B cell (primary cell): ENCODE results near the gene HTR2A.

ENCODE experiments used
- EZH2 ChIP-seq: IDR thresholded peaks from 2 replicates; pipeline ENCODE4 v1.6.1; 2012; ENCODE audit warnings: borderline replicate concordance, low read depth, mild to moderate bottlenecking, moderate library complexity, low read length; ENCODE audit not compliant: insufficient read depth, poor library complexity, severe bottlenecking
- TF ChIP-seq, protein P1 (sequence below): fragments of 200-600 bp; IDR thresholded peaks from one replicate; pipeline ENCODE4 v1.8.0; 2022; ENCODE audit warnings: antibody characterized with exemption, mild to moderate bottlenecking

- TF ChIP-seq, protein P1, sequence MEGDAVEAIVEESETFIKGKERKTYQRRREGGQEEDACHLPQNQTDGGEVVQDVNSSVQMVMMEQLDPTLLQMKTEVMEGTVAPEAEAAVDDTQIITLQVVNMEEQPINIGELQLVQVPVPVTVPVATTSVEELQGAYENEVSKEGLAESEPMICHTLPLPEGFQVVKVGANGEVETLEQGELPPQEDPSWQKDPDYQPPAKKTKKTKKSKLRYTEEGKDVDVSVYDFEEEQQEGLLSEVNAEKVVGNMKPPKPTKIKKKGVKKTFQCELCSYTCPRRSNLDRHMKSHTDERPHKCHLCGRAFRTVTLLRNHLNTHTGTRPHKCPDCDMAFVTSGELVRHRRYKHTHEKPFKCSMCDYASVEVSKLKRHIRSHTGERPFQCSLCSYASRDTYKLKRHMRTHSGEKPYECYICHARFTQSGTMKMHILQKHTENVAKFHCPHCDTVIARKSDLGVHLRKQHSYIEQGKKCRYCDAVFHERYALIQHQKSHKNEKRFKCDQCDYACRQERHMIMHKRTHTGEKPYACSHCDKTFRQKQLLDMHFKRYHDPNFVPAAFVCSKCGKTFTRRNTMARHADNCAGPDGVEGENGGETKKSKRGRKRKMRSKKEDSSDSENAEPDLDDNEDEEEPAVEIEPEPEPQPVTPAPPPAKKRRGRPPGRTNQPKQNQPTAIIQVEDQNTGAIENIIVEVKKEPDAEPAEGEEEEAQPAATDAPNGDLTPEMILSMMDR: no peak
- no peak for TF ChIP-seq EZH2
These were observed 113.3 kb downstream of the HTR2A start for GRCh38 chr13:46783504-46783903.
